Tongue (tissue), 1 donor: ENCODE measurements around the gene RUBCN. TPM values are rescaled to one million over a fixed set of nuclear protein-coding genes. Genes with fewer than 3 reads are reported as not detected.

Experiments
- total RNA-seq: library from RNA; depleted of rRNA; stranded (reverse); fragments of >200 nt; gene quantifications from one replicate; pipeline ENCODE4 v1.2.3, GENCODE V29; 2014

RUBCN gene
- total RNA-seq, 1 donor from 2014 or later = 11.5 TPM

Other genes with a start within 250 kb of the RUBCN start
- gene BDH1, start 180.9 kb downstream of the RUBCN start, total RNA-seq = 18.3 TPM
- 92.8 TPM for gene FYTTD1, start 13.0 kb upstream of the RUBCN start, total RNA-seq
- 56.3 TPM for gene LRCH3, start 54.4 kb upstream of the RUBCN start, total RNA-seq
- gene RPL35A, start 213.3 kb upstream of the RUBCN start, total RNA-seq = 774 TPM
- gene LMLN, start 223.3 kb upstream of the RUBCN start, total RNA-seq = 9.2 TPM